IMR-90 (cell line): Measurements from ENCODE around the gene CASZ1. TPM values are rescaled to one million over a fixed set of nuclear protein-coding genes. Genes with fewer than 3 reads are reported as not detected.

Source experiments
- ATAC-seq: fragments of 200-7000 bp; cut with Tn5 transposase; 2 replicates; pipeline ENCODE4 v1.9.1; 2020; ENCODE audit warnings: low read depth, mild to moderate bottlenecking, moderate library complexity
- BruUV-seq: library from RNA; stranded (reverse); fragments of 400-500 nt; replicated peaks from 2 replicates; lab custom pipeline; 2021; lab: Mats Ljungman, UMichigan
- CTCF ChIA-PET: fragments of 300-600 bp; formaldehyde crosslinking; extraction: SDS; loops from one replicate; lab custom pipeline; 2021; ENCODE audit warnings: antibody characterized with exemption; lab: Yijun Ruan, JAX
- POLR2A ChIA-PET: fragments of 300-600 bp; sonication (Branson Sonifier 250); formaldehyde crosslinking; loops from one replicate; lab custom pipeline; 2022; ENCODE audit warnings: antibody characterized with exemption; ENCODE audit not compliant: unreplicated experiment; lab: Charles Lee
- DNase-seq: peaks from one replicate; pipeline ENCODE4 v3.0.0; 2013
- H2AFZ ChIP-seq: replicated peaks from 2 replicates; pipeline ENCODE3; 2013; ENCODE audit warnings: low read length, mild to moderate bottlenecking; ENCODE audit not compliant: poor library complexity
- H2AK5ac ChIP-seq: 2 replicates; pipeline ENCODE4 v1.6.1; 2013; ENCODE audit warnings: low read depth, low read length, inconsistent platforms
- H2AK9ac ChIP-seq: replicated peaks from 2 replicates; pipeline ENCODE3; 2013; ENCODE audit warnings: mild to moderate bottlenecking, low read depth, low read length, moderate library complexity; ENCODE audit not compliant: poor library complexity
- H2BK120ac ChIP-seq: 2 replicates; pipeline ENCODE4 v1.6.1; 2013; ENCODE audit warnings: low read depth, low read length, inconsistent platforms
- H2BK15ac ChIP-seq: 3 replicates; pipeline ENCODE4 v1.6.1; 2013; ENCODE audit warnings: low read depth, low read length, inconsistent platforms
- H2BK20ac ChIP-seq: 2 replicates; pipeline ENCODE4 v1.6.1; 2013; ENCODE audit warnings: low read depth, mild to moderate bottlenecking, inconsistent platforms, low read length, moderate library complexity
- H2BK5ac ChIP-seq: 2 replicates; pipeline ENCODE4 v1.6.1; 2013; ENCODE audit warnings: mild to moderate bottlenecking, low read depth, low read length, inconsistent platforms; ENCODE audit not compliant: poor library complexity, severe bottlenecking
- H3K14ac ChIP-seq: replicated peaks from 2 replicates; pipeline ENCODE4 v1.6.1; 2013; ENCODE audit warnings: low read depth, low read length, inconsistent platforms
- H3K18ac ChIP-seq: 2 replicates; pipeline ENCODE4 v1.6.1; 2013; ENCODE audit warnings: low read depth, low read length, control low read depth
- H3K23ac ChIP-seq: 2 replicates; pipeline ENCODE4 v1.6.1; 2013; ENCODE audit warnings: low read depth, low read length, inconsistent platforms
- H3K27ac ChIP-seq: 2 replicates; pipeline ENCODE4 v1.5.1; 2013; ENCODE audit warnings: mild to moderate bottlenecking, control low read depth, low read length; ENCODE audit not compliant: insufficient read depth
- H3K27me3 ChIP-seq: 2 replicates; pipeline ENCODE4 v1.6.1; 2013; ENCODE audit warnings: low read length; ENCODE audit not compliant: control insufficient read depth, insufficient read depth
- H3K36me3 ChIP-seq: 2 replicates; pipeline ENCODE4 v1.6.1; 2013; ENCODE audit warnings: low read length, mixed read lengths; ENCODE audit not compliant: control insufficient read depth, insufficient read depth
- H3K4ac ChIP-seq: 2 replicates; pipeline ENCODE4 v1.6.1; 2013; ENCODE audit warnings: low read depth, low read length, inconsistent platforms
- H3K4me1 ChIP-seq: 2 replicates; pipeline ENCODE4 v1.6.1; 2013; ENCODE audit warnings: low read length, mixed read lengths; ENCODE audit not compliant: control insufficient read depth, insufficient read depth
- H3K4me2 ChIP-seq: 2 replicates; pipeline ENCODE4 v1.6.1; 2013; ENCODE audit warnings: low read depth, mild to moderate bottlenecking, control low read depth, low read length, moderate library complexity
- H3K4me3 ChIP-seq: 2 replicates; pipeline ENCODE4 v1.5.1; 2013; ENCODE audit warnings: low read depth, mild to moderate bottlenecking, control low read depth, low read length, moderate library complexity; ENCODE audit not compliant: insufficient read depth
- H3K56ac ChIP-seq: 2 replicates; pipeline ENCODE4 v1.6.1; 2013; ENCODE audit warnings: low read length, inconsistent platforms; ENCODE audit not compliant: insufficient read depth; ENCODE audit errors: extremely low read depth
- H3K79me1 ChIP-seq, 2 experiments: 2 replicates each; pipeline ENCODE4 v1.6.1; 2013; ENCODE audit warnings: low read length in 2 of 2, inconsistent platforms in 1 of 2, low read depth in 1 of 2
- H3K9ac ChIP-seq: 2 replicates; pipeline ENCODE4 v1.6.1; 2013; ENCODE audit warnings: low read depth, low read length, control low read depth
- H3K9me1 ChIP-seq: 2 replicates; pipeline ENCODE4 v1.6.1; 2013; ENCODE audit warnings: low read length, inconsistent platforms; ENCODE audit not compliant: insufficient read depth
- H3K9me3 ChIP-seq: 2 replicates; pipeline ENCODE4 v1.6.1; 2013; ENCODE audit warnings: low read length; ENCODE audit not compliant: control insufficient read depth, insufficient read depth
- H4K20me1 ChIP-seq: 2 replicates; pipeline ENCODE4 v1.6.1; 2013; ENCODE audit warnings: low read length, inconsistent platforms; ENCODE audit not compliant: insufficient read depth
- H4K5ac ChIP-seq: 2 replicates; pipeline ENCODE4 v1.6.1; 2013; ENCODE audit warnings: mild to moderate bottlenecking, low read depth, low read length, control low read depth
- H4K8ac ChIP-seq, 2 experiments: 2 replicates each; pipeline ENCODE4 v1.6.1; 2013; ENCODE audit warnings: low read depth in 2 of 2, low read length in 2 of 2, control low read depth in 1 of 2, inconsistent platforms in 1 of 2
- H4K91ac ChIP-seq: 2 replicates; pipeline ENCODE4 v1.6.1; 2013; ENCODE audit warnings: low read depth, low read length, inconsistent platforms; ENCODE audit not compliant: insufficient read depth
- MAFK ChIP-seq: IDR thresholded peaks from 2 replicates; pipeline ENCODE4 v1.6.1; 2012; ENCODE audit warnings: low read depth, low read length, improper control_type of control experiment
- MAZ ChIP-seq: IDR thresholded peaks from 2 replicates; pipeline ENCODE4 v1.6.1; 2012; ENCODE audit warnings: low read depth, mild to moderate bottlenecking, low read length, improper control_type of control experiment, moderate library complexity, borderline replicate concordance
- WGBS, 2 experiments: methylation state at CpG; one replicate each; pipeline versions ENCODE4 v1.1.5 to v1.1.7; 2013; ENCODE audit warnings: missing lambda C conversion rate in 2 of 2; ENCODE audit not compliant: insufficient read length in 1 of 2; ENCODE audit errors: extremely low coverage in 2 of 2; 5-methylcytosine and 5-hydroxymethylcytosine counted together
- dilution Hi-C: fragments of 300-500 bp; cut with HindIII; formaldehyde crosslinking; loops from one replicate; pipeline ENCODE4 v1.14.3; 2018; ENCODE audit warnings: low sequenced_read_pairs; ENCODE audit not compliant: unreplicated experiment
- in situ Hi-C: fragments of 300-500 bp; cut with MboI; formaldehyde crosslinking; loops from 3 replicates; pipeline ENCODE4 v1.14.3; 2019; ENCODE audit warnings: low sequenced_read_pairs, inconsistent platforms, mixed read lengths
- intact Hi-C: fragments of 100-400 bp; cut with micrococcal nuclease; formaldehyde crosslinking; loops from 2 replicates; pipeline ENCODE4 v1.10.0; 2022
- polyA plus RNA-seq, 3 experiments: library from polyadenylated mRNA; depleted of rRNA; stranded (reverse); fragments of >200 nt; gene quantifications; 2 replicates each; pipeline ENCODE4 v1.2.3, GENCODE V29; 2012; ENCODE audit warnings: low replicate concordance in 1 of 3
- total RNA-seq: library from RNA; depleted of rRNA; stranded (reverse); fragments of >200 nt; gene quantifications from 2 replicates; pipeline ENCODE4 v1.2.3, GENCODE V29; 2012

Gene CASZ1
- total and polyA plus RNA-seq, 2 of the 4 experiments (the other 2 are of a cell fraction) = 0.18 to 0.24 TPM

GRCh38 chr1:10741696-10742095 is 54.8 kb downstream of the CASZ1 start:
- Histone ChIP-seq H4K8ac (no peak overlapping the region), H3K4me3 (no peak overlapping the region), H4K91ac (no peak overlapping the region), H3K9ac (no peak overlapping the region), H4K20me1 (no peaks in the 10 kb centered on the region), H3K36me3 (no peaks in the 10 kb centered on the region), H3K27me3 (peaks cover 44% of the 10 kb centered on the region), H3K4me1 (no peaks in the 10 kb centered on the region), H2AK9ac (no peak overlapping the region), H2AFZ (no peak overlapping the region), H3K27ac (no peak overlapping the region), H2BK120ac (no peak overlapping the region), H2BK20ac (no peak overlapping the region), H3K23ac (no peak overlapping the region), H3K4ac (no peak overlapping the region), H3K18ac (no peak overlapping the region), H3K56ac (no peak overlapping the region), H3K14ac (no peak overlapping the region), H2AK5ac (no peak overlapping the region), H3K9me3 (no peaks in the 10 kb centered on the region), H4K5ac (no peak overlapping the region), H3K4me2 (no peak overlapping the region), H3K79me1 (no peaks in the 10 kb centered on the region), H2BK5ac (no peak overlapping the region), H2BK15ac (no peak overlapping the region), H3K9me1 (no peaks in the 10 kb centered on the region)
- no peak for ATAC-seq
- ChIA-PET CTCF (no interaction called here), POLR2A (no interaction called here)
- intact Hi-C loops (no loop called here), dilution Hi-C loops (no loop called here), in situ Hi-C loops (no loop called here)
- BruUV-seq = no TSS peak
- WGBS, 2 experiments = 85% methylated on average over 4 of the region's 13 CpGs; no CpG with 5 or more reads in 1 of the 2 experiments
- DNase-seq = no peak
- no peak for TF ChIP-seq MAZ
- peak; percentile 80 for TF ChIP-seq MAFK
